Endothelial cell of umbilical vein (primary cell): ENCODE results near the gene CHRNA5.

ENCODE experiments used
- EZH2 ChIP-seq: IDR thresholded peaks from 2 replicates; pipeline ENCODE4 v1.6.1; 2012; ENCODE audit warnings: borderline replicate concordance, low read depth, mild to moderate bottlenecking, moderate library complexity, low read length, inconsistent platforms; ENCODE audit not compliant: severe bottlenecking
- GATA2 ChIP-seq: IDR thresholded peaks from 2 replicates; pipeline ENCODE4 v1.7.0; 2011; ENCODE audit warnings: low read depth, mild to moderate bottlenecking, moderate library complexity, mixed read lengths, low read length; ENCODE audit not compliant: insufficient read length, insufficient read depth
- POLR2A ChIP-seq: IDR thresholded peaks from 2 replicates; pipeline ENCODE4 v1.6.1; 2012; ENCODE audit warnings: low read depth, mild to moderate bottlenecking, control low read depth, low read length
- POLR2AphosphoS5 ChIP-seq: IDR thresholded peaks from 2 replicates; pipeline ENCODE4 v1.6.1; 2012; ENCODE audit warnings: low read depth, mild to moderate bottlenecking, control low read depth, low read length, moderate library complexity; ENCODE audit not compliant: insufficient read depth
- TF ChIP-seq, protein P1 (sequence below), 2 donors: IDR thresholded peaks; 1 replicate in 1 of 2; 2 replicates in 1 of 2; pipeline ENCODE4 v1.5.1; 2011; ENCODE audit warnings: low read length in 2 of 2, mild to moderate bottlenecking in 2 of 2, moderate library complexity in 2 of 2, control low read depth in 1 of 2, inconsistent platforms in 1 of 2, low read depth in 1 of 2; ENCODE audit not compliant: insufficient read depth in 1 of 2; ENCODE audit errors: extremely low read depth in 1 of 2

DNA sequence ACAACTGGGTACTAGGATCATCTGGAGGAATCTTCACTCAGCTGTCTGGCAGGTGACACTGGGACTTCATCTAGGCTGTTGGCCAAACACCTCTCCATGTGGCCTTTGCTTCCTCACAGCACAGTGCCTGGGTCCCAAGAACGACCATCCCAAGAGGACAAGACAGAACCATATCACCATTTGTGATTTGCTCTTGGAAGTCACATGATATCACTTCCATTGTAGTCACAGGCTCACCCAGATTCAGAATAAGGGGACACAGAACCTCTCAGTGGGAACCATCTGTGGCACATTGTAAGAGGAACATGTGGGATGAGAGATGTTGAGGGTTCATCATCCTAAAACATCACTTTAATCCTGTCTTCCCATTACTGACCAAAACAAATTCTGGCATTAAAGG lies 27.0 kb upstream of the CHRNA5 start:
- TF ChIP-seq, protein P1, sequence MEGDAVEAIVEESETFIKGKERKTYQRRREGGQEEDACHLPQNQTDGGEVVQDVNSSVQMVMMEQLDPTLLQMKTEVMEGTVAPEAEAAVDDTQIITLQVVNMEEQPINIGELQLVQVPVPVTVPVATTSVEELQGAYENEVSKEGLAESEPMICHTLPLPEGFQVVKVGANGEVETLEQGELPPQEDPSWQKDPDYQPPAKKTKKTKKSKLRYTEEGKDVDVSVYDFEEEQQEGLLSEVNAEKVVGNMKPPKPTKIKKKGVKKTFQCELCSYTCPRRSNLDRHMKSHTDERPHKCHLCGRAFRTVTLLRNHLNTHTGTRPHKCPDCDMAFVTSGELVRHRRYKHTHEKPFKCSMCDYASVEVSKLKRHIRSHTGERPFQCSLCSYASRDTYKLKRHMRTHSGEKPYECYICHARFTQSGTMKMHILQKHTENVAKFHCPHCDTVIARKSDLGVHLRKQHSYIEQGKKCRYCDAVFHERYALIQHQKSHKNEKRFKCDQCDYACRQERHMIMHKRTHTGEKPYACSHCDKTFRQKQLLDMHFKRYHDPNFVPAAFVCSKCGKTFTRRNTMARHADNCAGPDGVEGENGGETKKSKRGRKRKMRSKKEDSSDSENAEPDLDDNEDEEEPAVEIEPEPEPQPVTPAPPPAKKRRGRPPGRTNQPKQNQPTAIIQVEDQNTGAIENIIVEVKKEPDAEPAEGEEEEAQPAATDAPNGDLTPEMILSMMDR (IDR thresholded peaks at IDR 0.05; ENCODE audit: extremely low read depth in 1 of 2, insufficient read depth in 1 of 2, low read depth in 1 of 2, low read length in 2 of 2) = no peak
- TF ChIP-seq POLR2A (no peak), POLR2AphosphoS5 (no peak), EZH2 (no peak), GATA2 (no peak)
